GM23248 (cell line): ENCODE data around the gene TRIM3.

Experiments
- EZH2 ChIP-seq: fragments of 200-600 bp; sonication (generic); IDR thresholded peaks from 2 replicates; pipeline ENCODE4 v1.6.1; 2018; ENCODE audit warnings: antibody characterized with exemption, mild to moderate bottlenecking; ENCODE audit not compliant: insufficient read depth, poor library complexity, severe bottlenecking
- EZH2phosphoT487 ChIP-seq: fragments of 200-600 bp; sonication (generic); IDR thresholded peaks from 2 replicates; pipeline ENCODE4 v1.6.1; 2018; ENCODE audit warnings: antibody characterized with exemption, moderate library complexity, mild to moderate bottlenecking, low read depth; ENCODE audit not compliant: insufficient read depth

GRCh38 chr11:6486256-6486655 is 12.5 kb upstream of the TRIM3 start:
- no peak for TF ChIP-seq EZH2
- TF ChIP-seq EZH2phosphoT487, result no peak
